Measurements from ENCODE around the gene NPDC1.

GRCh38 chr9:137040568-137040967 is 5.4 kb downstream of the NPDC1 start:
- TF ChIP-seq CTCF (IDR thresholded peaks at IDR 0.05) (no peak), POLR2A (IDR thresholded peaks at IDR 0.05) (no peak)
